Ovary (tissue), 3 donors: ENCODE results near the gene POLR3GL.

Experiments
- CTCF ChIP-seq, 3 donors: fragments of 450-650 bp in 2 of 3; fragments of 200-600 bp in 1 of 3; IDR thresholded peaks; one replicate each; pipeline versions ENCODE4 v1.5.1 to v1.8.0; 2016 to 2022; ENCODE audit warnings: antibody characterized with exemption in 3 of 3, mild to moderate bottlenecking in 1 of 3
- EP300 ChIP-seq: sonication (generic); formaldehyde crosslinking; IDR thresholded peaks from one replicate; pipeline ENCODE4 v1.6.1; 2017; ENCODE audit warnings: antibody characterized with exemption
- POLR2A ChIP-seq: fragments of 450-650 bp; IDR thresholded peaks from one replicate; pipeline ENCODE4 v1.6.1; 2017; ENCODE audit warnings: antibody characterized with exemption, mild to moderate bottlenecking, moderate library complexity
- donor health status: DM: no; HTN: no; CAD: no.

GRCh38 chr1:145944532-145944931 lies 20.0 kb upstream of the POLR3GL start:
- no peak for TF ChIP-seq CTCF (IDR thresholded peaks at IDR 0.05)
- TF ChIP-seq POLR2A = no peak
- no peak for TF ChIP-seq EP300
